COR-L47 (cell line): ENCODE data around the gene SLCO4A1.

ENCODE experiments used
- DNase-seq: peaks from one replicate; lab custom pipeline; 2025; lab: John Stamatoyannopoulos, UW

Gene SLCO4A1

GRCh38 chr20:62653373-62653772 is 11.1 kb downstream of the SLCO4A1 start:
- DNase-seq, result no peak

GRCh38 chr20:62653951-62654685 is 11.8 kb downstream of the SLCO4A1 start:
- DNase-seq, result no peak

GRCh38 chr20:62655282-62656196 is 13.2 kb downstream of the SLCO4A1 start:
- DNase-seq, result no peak

GRCh38 chr20:62656197-62656918 is 14.1 kb downstream of the SLCO4A1 start:
- DNase-seq, result no peak

- no peak for DNase-seq
These were observed 14.8 kb downstream of the SLCO4A1 start for GRCh38 chr20:62656919-62657588.

- no peak for DNase-seq
These were observed 15.3 kb downstream of the SLCO4A1 start for GRCh38 chr20:62657589-62657942.

GRCh38 chr20:62657956-62658355 is 15.7 kb downstream of the SLCO4A1 start:
- DNase-seq, result no peak

GRCh38 chr20:62658593-62659178 is 16.4 kb downstream of the SLCO4A1 start:
- DNase-seq, result no peak

GRCh38 chr20:62659488-62660239 is 17.4 kb downstream of the SLCO4A1 start:
- DNase-seq, result no peak

GRCh38 chr20:62660240-62660615 is 17.9 kb downstream of the SLCO4A1 start:
- DNase-seq, result no peak

GRCh38 chr20:62660768-62661167 is 18.5 kb downstream of the SLCO4A1 start:
- DNase-seq, result no peak

- no peak for DNase-seq
These were observed 19.3 kb downstream of the SLCO4A1 start for GRCh38 chr20:62661647-62662046.

GRCh38 chr20:62662422-62662821 is 20.1 kb downstream of the SLCO4A1 start:
- DNase-seq, result no peak

- no peak for DNase-seq
These were observed 21.1 kb downstream of the SLCO4A1 start for GRCh38 chr20:62663145-62664018.

- DNase-seq, result no peak
These were observed 22.0 kb downstream of the SLCO4A1 start for GRCh38 chr20:62664019-62664971.

- DNase-seq, result no peak
These were observed 23.0 kb downstream of the SLCO4A1 start for GRCh38 chr20:62665153-62665754.

GRCh38 chr20:62665826-62666735 is 23.8 kb downstream of the SLCO4A1 start:
- DNase-seq, result peak; percentile 87
